Cardiac muscle cell (in vitro differentiated cells and primary cell): ENCODE measurements around the gene KMT2B. TPM values are rescaled to one million over a fixed set of nuclear protein-coding genes. Genes with fewer than 3 reads are reported as not detected.
A peak's percentile ranks its signal among the peaks of the same experiment; 100 is the strongest.

Experiments
- DNase-seq, 2 donors: peaks; one replicate each; pipeline versions ENCODE4 v3.0.0 to v3.0.0-alpha.2; 2010 to 2017; ENCODE audit warnings: low read depth in 1 of 2, low spot score in 1 of 2
- H3K27ac ChIP-seq: fragments of 200-600 bp; sonication (generic); 2 replicates; pipeline ENCODE4 v1.5.1; 2016
- H3K27me3 ChIP-seq: fragments of 200-600 bp; sonication (generic); 2 replicates; pipeline ENCODE4 v1.6.0; 2016; ENCODE audit warnings: control low read depth
- H3K36me3 ChIP-seq: fragments of 200-600 bp; sonication (generic); 2 replicates; pipeline ENCODE4 v1.5.1; 2016; ENCODE audit warnings: control low read depth
- H3K4me1 ChIP-seq: fragments of 200-600 bp; sonication (generic); 2 replicates; pipeline ENCODE4 v1.8.1; 2017; ENCODE audit warnings: low read depth, mild to moderate bottlenecking, mixed run types
- H3K4me3 ChIP-seq: fragments of 200-600 bp; sonication (generic); 2 replicates; pipeline ENCODE4 v1.5.1; 2016; ENCODE audit warnings: mild to moderate bottlenecking
- H3K9me3 ChIP-seq: fragments of 200-600 bp; sonication (generic); 2 replicates; pipeline ENCODE4 v1.5.1; 2017; ENCODE audit warnings: low read depth, mild to moderate bottlenecking, control low read depth
- CTCF ChIP-seq: IDR thresholded peaks from 2 replicates; pipeline ENCODE4 v1.5.1; 2012; ENCODE audit warnings: low read depth, mild to moderate bottlenecking, low read length
- polyA plus RNA-seq: library from polyadenylated mRNA; unstranded; fragments of >200 nt; fragmentation: Nextera tagmentation; extraction: Ambion mirVana; gene quantifications from 2 replicates; pipeline ENCODE4 v1.2.1, GENCODE V29; 2016
- total RNA-seq: library from RNA; depleted of rRNA; stranded (reverse); fragments of >200 nt; gene quantifications from 2 replicates; pipeline ENCODE4 v1.2.3, GENCODE V29; 2016

Gene KMT2B
- total and polyA plus RNA-seq, 2 experiments from 2014 or later, result 8.9 to 38.1 TPM

GRCh38 chr19:35693835-35694599 is 23.8 kb upstream of the KMT2B start:
- Histone ChIP-seq H3K4me1 (no peaks in the 10 kb centered on the region), H3K9me3 (no peaks in the 10 kb centered on the region), H3K4me3 (no peak overlapping the region), H3K36me3 (no peaks in the 10 kb centered on the region), H3K27ac (no peak overlapping the region), H3K27me3 (no peaks in the 10 kb centered on the region)
- DNase-seq, result peak; percentile 88 to 93
- peak; percentile 99 for TF ChIP-seq CTCF

DNA sequence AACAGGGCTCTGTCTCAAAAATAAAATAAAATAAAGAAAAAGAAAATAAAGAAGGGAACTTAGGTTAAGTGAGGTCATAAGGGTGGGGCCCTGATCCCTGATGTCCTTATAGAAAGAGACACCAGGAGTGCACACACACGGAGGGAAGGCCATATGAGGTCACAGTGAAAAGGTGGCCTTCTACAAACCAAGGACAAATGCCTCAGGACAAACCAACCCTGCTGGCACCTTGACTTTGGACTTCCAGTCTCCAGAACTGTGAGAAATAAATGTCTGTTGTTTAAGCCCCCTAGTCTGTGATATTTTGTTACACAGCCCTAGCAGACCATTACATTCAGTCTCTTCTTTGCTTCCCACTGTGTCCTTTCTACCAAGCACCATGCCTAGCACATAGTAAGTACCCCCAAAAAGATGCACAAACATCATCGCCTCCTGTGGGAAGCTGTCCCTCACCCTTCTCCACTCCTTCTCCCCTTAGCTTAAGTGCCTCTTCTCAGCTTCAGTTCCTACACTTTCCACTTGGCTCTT is 21.8 kb upstream of the KMT2B start:
- TF ChIP-seq CTCF, result no peak
- DNase-seq, result no peak
- H3K4me1 ChIP-seq, result no peaks in the 10 kb centered on the region
- H3K27ac ChIP-seq, result no peak overlapping the region
- no peak overlapping the region for H3K4me3 ChIP-seq
- H3K9me3 ChIP-seq, result no peaks in the 10 kb centered on the region
- H3K36me3 ChIP-seq, result no peaks in the 10 kb centered on the region
- no peaks in the 10 kb centered on the region for H3K27me3 ChIP-seq

- no peak for DNase-seq
- Histone ChIP-seq H3K4me3 (no peak overlapping the region), H3K36me3 (no peaks in the 10 kb centered on the region), H3K27me3 (no peaks in the 10 kb centered on the region), H3K9me3 (no peaks in the 10 kb centered on the region), H3K27ac (no peak overlapping the region), H3K4me1 (no peaks in the 10 kb centered on the region)
- no peak for TF ChIP-seq CTCF
Measured at GRCh38 chr19:35696835-35697234, 21.0 kb upstream of the KMT2B start.

- Histone ChIP-seq H3K27me3 (no peaks in the 10 kb centered on the region), H3K27ac (peak overlapping the region; percentile 53), H3K36me3 (no peaks in the 10 kb centered on the region), H3K4me1 (no peaks in the 10 kb centered on the region), H3K4me3 (peak overlapping the region; percentile 53), H3K9me3 (no peaks in the 10 kb centered on the region)
- peak; percentile 97 to 98 for DNase-seq
- no peak for TF ChIP-seq CTCF
Measured at GRCh38 chr19:35702223-35703012, 15.4 kb upstream of the KMT2B start.

- no peak overlapping the region for H3K4me3 ChIP-seq
- H3K27ac ChIP-seq, result no peak overlapping the region
- no peaks in the 10 kb centered on the region for H3K27me3 ChIP-seq
- TF ChIP-seq CTCF, result no peak
- H3K9me3 ChIP-seq, result no peaks in the 10 kb centered on the region
- no peaks in the 10 kb centered on the region for H3K36me3 ChIP-seq
- no peak for DNase-seq
- H3K4me1 ChIP-seq, result no peaks in the 10 kb centered on the region
Measured at GRCh38 chr19:35703343-35703742, 14.5 kb upstream of the KMT2B start.
